OCI-LY1 (cell line): Measurements from ENCODE around the gene ROMO1.

ENCODE experiments used
- H2AFZ ChIP-seq: fragments of 200-600 bp; sonication (generic), shearing (Covaris generic); 2 replicates; pipeline ENCODE4 v1.6.0; 2014; ENCODE audit warnings: antibody characterized with exemption, mild to moderate bottlenecking, low read length
- H3F3A ChIP-seq: fragments of 200-600 bp; sonication (generic), shearing (Covaris generic); 2 replicates; pipeline ENCODE4 v1.6.0; 2014; ENCODE audit warnings: mild to moderate bottlenecking, antibody characterized with exemption, low read length, moderate library complexity; ENCODE audit not compliant: insufficient read depth
- H3K27ac ChIP-seq: fragments of 200-600 bp; sonication (generic); 2 replicates; pipeline ENCODE4 v1.5.1; 2014; ENCODE audit warnings: low read length, mixed run types, mild to moderate bottlenecking, low read depth; ENCODE audit not compliant: poor library complexity, severe bottlenecking
- H3K27me3 ChIP-seq: fragments of 200-600 bp; sonication (generic); 2 replicates; pipeline ENCODE4 v1.6.0; 2014; ENCODE audit warnings: antibody characterized with exemption, mild to moderate bottlenecking, low read length, moderate library complexity; ENCODE audit not compliant: insufficient read depth
- H3K36me3 ChIP-seq: fragments of 200-600 bp; sonication (generic); 2 replicates; pipeline ENCODE4 v1.6.1; 2014; ENCODE audit warnings: mild to moderate bottlenecking, antibody characterized with exemption, low read length, moderate library complexity, mixed read lengths; ENCODE audit not compliant: insufficient read depth
- H3K4me1 ChIP-seq: fragments of 200-600 bp; sonication (generic); 2 replicates; pipeline ENCODE4 v1.5.1; 2014; ENCODE audit warnings: mild to moderate bottlenecking, low read length, moderate library complexity; ENCODE audit not compliant: insufficient read depth, severe bottlenecking
- H3K4me2 ChIP-seq: fragments of 200-600 bp; sonication (generic), shearing (Covaris generic); 2 replicates; pipeline ENCODE4 v1.6.1; 2014; ENCODE audit warnings: low read length
- H3K4me3 ChIP-seq: fragments of 200-600 bp; sonication (generic); 2 replicates; pipeline ENCODE4 v1.5.1; 2014; ENCODE audit warnings: low read length, low read depth, mild to moderate bottlenecking, mixed read lengths; ENCODE audit not compliant: poor library complexity, severe bottlenecking
- H3K79me2 ChIP-seq: fragments of 200-600 bp; shearing (Covaris generic); 2 replicates; pipeline ENCODE4 v1.6.1; 2016; ENCODE audit warnings: mixed run types, low read length, mixed read lengths; ENCODE audit not compliant: insufficient read depth
- H3K9ac ChIP-seq: fragments of 200-600 bp; sonication (generic), shearing (Covaris generic); 2 replicates; pipeline ENCODE4 v1.6.1; 2014; ENCODE audit warnings: mild to moderate bottlenecking, low read length, mixed read lengths
- H3K9me2 ChIP-seq: fragments of 200-600 bp; sonication (generic), shearing (Covaris generic); 2 replicates; pipeline ENCODE4 v1.6.1; 2014; ENCODE audit warnings: low read depth, mild to moderate bottlenecking, low read length, mixed read lengths
- H3K9me3 ChIP-seq: fragments of 200-600 bp; shearing (Covaris generic); 2 replicates; pipeline ENCODE4 v1.6.1; 2014; ENCODE audit warnings: low read length, mixed read lengths
- H4K20me1 ChIP-seq: fragments of 200-600 bp; sonication (generic), shearing (Covaris generic); 2 replicates; pipeline ENCODE4 v1.6.0; 2016; ENCODE audit warnings: mild to moderate bottlenecking, low read length; ENCODE audit not compliant: insufficient read depth
- CTCF ChIP-seq: fragments of 200-600 bp; sonication (generic), shearing (Covaris generic); IDR thresholded peaks from 2 replicates; pipeline ENCODE4 v1.5.1; 2017; ENCODE audit warnings: mild to moderate bottlenecking, antibody characterized with exemption, low read length, moderate library complexity, mixed read lengths
- EZH2 ChIP-seq: fragments of 200-600 bp; sonication (generic), shearing (Covaris generic); IDR thresholded peaks from 2 replicates; pipeline ENCODE4 v1.8.0; 2017; ENCODE audit warnings: borderline replicate concordance, mixed run types, mild to moderate bottlenecking, antibody characterized with exemption, low read length, moderate library complexity, mixed read lengths

The ROMO1 gene

GRCh38 chr20:35661053-35661452 lies 38.2 kb upstream of the ROMO1 start:
- H3K27me3 ChIP-seq, result no peaks in the 10 kb centered on the region
- H3K27ac ChIP-seq, result no peak overlapping the region

DNA sequence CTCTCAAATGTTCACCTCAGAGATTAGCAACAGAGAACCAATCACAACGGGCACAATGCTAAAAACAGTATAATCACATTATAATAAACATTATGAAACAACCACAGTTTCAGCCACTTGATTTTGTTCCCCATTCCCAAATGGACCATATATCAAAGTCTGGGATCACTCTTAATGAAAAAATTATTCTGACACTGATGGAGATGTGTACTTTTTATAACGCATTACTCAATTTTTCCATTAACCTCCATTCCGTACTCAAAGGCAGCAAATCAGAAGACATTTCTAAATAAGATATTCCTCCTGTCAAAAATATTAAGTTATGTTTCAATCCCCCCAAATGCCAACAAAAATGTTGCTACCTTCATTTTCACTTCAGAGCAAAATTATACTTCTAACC lies 37.3 kb upstream of the ROMO1 start:
- H3K9ac ChIP-seq, result peak overlapping the region; percentile 89; the same call in 1 of the 2 replicates
- H3F3A ChIP-seq, result no peaks in the 10 kb centered on the region
- no peak overlapping the region for H3K27ac ChIP-seq
- peak overlapping the region; percentile 83 for H3K4me2 ChIP-seq
- peak overlapping the region; percentile 77 for H3K4me3 ChIP-seq
- no peaks in the 10 kb centered on the region for H3K9me2 ChIP-seq
- H3K36me3 ChIP-seq, result peaks cover 57% of the 10 kb centered on the region
- no peak overlapping the region for H2AFZ ChIP-seq
- H4K20me1 ChIP-seq, result no peaks in the 10 kb centered on the region; the same call in none of the 2 replicates
- H3K79me2 ChIP-seq, result peaks cover 76% of the 10 kb centered on the region
- H3K4me1 ChIP-seq, result peaks cover 33% of the 10 kb centered on the region
- H3K9me3 ChIP-seq, result peaks cover 23% of the 10 kb centered on the region; the same call in 1 of the 2 replicates
- no peak for TF ChIP-seq CTCF
- no peak for TF ChIP-seq EZH2
- no peaks in the 10 kb centered on the region for H3K27me3 ChIP-seq

More at GRCh38 chr20:35661053-35661452, 38.2 kb upstream of the ROMO1 start:
- H3K4me2 ChIP-seq, result peak overlapping the region; percentile 83; the same call in 1 of the 2 replicates
- H4K20me1 ChIP-seq, result no peaks in the 10 kb centered on the region; the same call in none of the 2 replicates
- H3K9me2 ChIP-seq, result no peaks in the 10 kb centered on the region
- peaks cover 66% of the 10 kb centered on the region for H3K36me3 ChIP-seq
- no peak overlapping the region for H2AFZ ChIP-seq
- peaks cover 26% of the 10 kb centered on the region; the same call in 1 of the 2 replicates for H3K9me3 ChIP-seq
- no peak for TF ChIP-seq EZH2
- TF ChIP-seq CTCF, result no peak
- no peaks in the 10 kb centered on the region for H3F3A ChIP-seq
- peaks cover 33% of the 10 kb centered on the region for H3K4me1 ChIP-seq
- no peak overlapping the region for H3K9ac ChIP-seq
- peak overlapping the region; percentile 77 for H3K4me3 ChIP-seq
- peaks cover 85% of the 10 kb centered on the region for H3K79me2 ChIP-seq

DNA sequence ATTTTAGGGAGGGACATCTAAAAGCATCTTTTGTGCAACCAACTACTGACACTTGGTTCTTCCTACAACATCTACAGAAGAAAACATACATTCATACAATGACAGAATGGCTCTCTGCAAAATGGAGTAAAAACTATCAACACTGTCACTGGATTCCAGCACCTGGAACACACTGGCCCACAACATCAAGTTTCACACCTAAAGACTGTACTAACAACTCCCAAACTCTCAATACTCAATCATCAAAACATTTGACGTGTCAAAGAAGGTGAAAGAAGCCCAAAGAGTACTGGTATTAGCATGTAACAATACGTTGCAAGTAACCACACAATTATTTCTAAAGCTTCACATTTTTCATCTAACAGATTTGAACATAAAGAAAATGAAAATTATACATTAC lies 36.7 kb upstream of the ROMO1 start:
- TF ChIP-seq CTCF (no peak), EZH2 (no peak)
- Histone ChIP-seq H3K27me3 (no peaks in the 10 kb centered on the region), H4K20me1 (no peaks in the 10 kb centered on the region; the same call in none of the 2 replicates), H3K36me3 (peaks cover 51% of the 10 kb centered on the region), H3K9me3 (peaks cover 21% of the 10 kb centered on the region; the same call in 1 of the 2 replicates), H3K4me2 (peak overlapping the region; percentile 83), H2AFZ (no peak overlapping the region), H3K4me3 (peak overlapping the region; percentile 77), H3K27ac (no peak overlapping the region), H3K9me2 (no peaks in the 10 kb centered on the region), H3F3A (no peaks in the 10 kb centered on the region), H3K9ac (peak overlapping the region; percentile 89; the same call in 1 of the 2 replicates), H3K79me2 (peaks cover 70% of the 10 kb centered on the region), H3K4me1 (peaks cover 33% of the 10 kb centered on the region)
